HepG2 (cell line): ENCODE measurements around the gene PCGF5. TPM values are rescaled to one million over a fixed set of nuclear protein-coding genes. Genes with fewer than 3 reads are reported as not detected.

Experiments
- ATAC-seq: fragments of 200-7000 bp; cut with Tn5 transposase; 3 replicates; pipeline ENCODE4 v1.9.1; 2020; ENCODE audit warnings: mild to moderate bottlenecking, moderate library complexity
- BruUV-seq: library from RNA; stranded (reverse); fragments of 400-500 nt; replicated peaks from 2 replicates; lab custom pipeline; 2021; lab: Mats Ljungman, UMichigan
- CTCF ChIA-PET: fragments of 300-600 bp; formaldehyde crosslinking; extraction: SDS; loops from one replicate; lab custom pipeline; 2021; ENCODE audit warnings: low total read pairs, inconsistent platforms, low intra/inter-chr PET ratio; lab: Yijun Ruan, JAX
- POLR2A ChIA-PET: fragments of 350-600 bp; sonication (Branson Sonifier 250); formaldehyde crosslinking; loops from one replicate; lab custom pipeline; 2020; ENCODE audit warnings: antibody characterized with exemption, inconsistent platforms; lab: Yijun Ruan, JAX
- DNase-seq: peaks from one replicate; pipeline ENCODE4 v3.0.0-alpha.2; 2015; ENCODE audit warnings: low spot score
- FAIRE-seq: peaks from 3 replicates; lab custom pipeline; 2011; peaks lifted over from hg19 to GRCh38; lab: Jason Lieb, UNC
- H2AFZ ChIP-seq: one replicate; pipeline ENCODE4 v1.6.1; 2011; ENCODE audit warnings: low read length, inconsistent platforms
- H3K27ac ChIP-seq: fragments of 300-600 bp; 3 replicates; pipeline ENCODE4 v1.8.0; 2011; ENCODE audit warnings: mixed run types, mild to moderate bottlenecking, mixed read lengths, low read length, inconsistent platforms; ENCODE audit not compliant: insufficient read depth; ENCODE audit errors: extremely low read length
- H3K27me3 ChIP-seq, 2 experiments: fragments of 200-600 bp in 1 of 2; 2 replicates in 1 of 2; 3 replicates in 1 of 2; pipeline versions ENCODE4 v1.6.0 to v1.8.0; 2011; ENCODE audit warnings: low read length in 2 of 2, mild to moderate bottlenecking in 2 of 2, moderate library complexity in 2 of 2, inconsistent platforms in 1 of 2; ENCODE audit not compliant: insufficient read depth in 2 of 2, control insufficient read depth in 1 of 2
- H3K36me3 ChIP-seq, 2 experiments: fragments of 200-600 bp in 1 of 2; replicated peaks in 1 of 2; 2 replicates in 1 of 2; 3 replicates in 1 of 2; pipeline versions ENCODE4 v1.5.1 to v1.8.0; 2011; ENCODE audit warnings: low read length in 2 of 2, inconsistent platforms in 1 of 2; ENCODE audit not compliant: insufficient read depth in 2 of 2, control insufficient read depth in 1 of 2
- H3K4me1 ChIP-seq: 2 replicates; pipeline ENCODE4 v1.5.1; 2012; ENCODE audit warnings: low read length, inconsistent platforms; ENCODE audit not compliant: insufficient read depth
- H3K4me2 ChIP-seq: 2 replicates; pipeline ENCODE4 v1.6.0; 2011; ENCODE audit warnings: low read depth, low read length, inconsistent platforms
- H3K4me3 ChIP-seq, 3 experiments: fragments of 200-600 bp in 1 of 3; sonication (generic), shearing (Covaris generic) in 1 of 3; replicated peaks in 1 of 3; 2 replicates each; pipeline ENCODE4 v1.5.1; 2011 to 2016; ENCODE audit warnings: low read length in 3 of 3, inconsistent platforms in 2 of 3, low read depth in 2 of 3, mild to moderate bottlenecking in 2 of 3, control low read depth in 1 of 3, mixed read lengths in 1 of 3; ENCODE audit not compliant: insufficient read depth in 1 of 3
- H3K79me2 ChIP-seq: one replicate; pipeline ENCODE4 v1.6.1; 2011; ENCODE audit warnings: low read length, inconsistent platforms; ENCODE audit not compliant: insufficient read depth
- H3K9ac ChIP-seq: 2 replicates; pipeline ENCODE4 v1.6.0; 2011; ENCODE audit warnings: mild to moderate bottlenecking, low read depth, low read length, inconsistent platforms; ENCODE audit not compliant: insufficient read depth
- H3K9me3 ChIP-seq: 2 replicates; pipeline ENCODE4 v1.5.1; 2012; ENCODE audit warnings: mild to moderate bottlenecking, low read length
- H4K20me1 ChIP-seq: 2 replicates; pipeline ENCODE4 v1.6.0; 2011; ENCODE audit warnings: inconsistent platforms, mild to moderate bottlenecking, low read length, moderate library complexity; ENCODE audit not compliant: insufficient read depth
- HDAC1 ChIP-seq: sonication (generic); formaldehyde crosslinking; IDR thresholded peaks from 2 replicates; pipeline ENCODE4 v1.5.1; 2020; ENCODE audit warnings: mild to moderate bottlenecking, missing genetic modification reagents
- IRF2 ChIP-seq: IDR thresholded peaks from 2 replicates; pipeline ENCODE4 v1.6.1; 2018; ENCODE audit warnings: missing genetic modification reagents, missing compliant biosample characterization
- MZF1 ChIP-seq: sonication (generic); formaldehyde crosslinking; IDR thresholded peaks from 2 replicates; pipeline ENCODE4 v1.8.1; 2023; ENCODE audit warnings: mild to moderate bottlenecking, missing genetic modification reagents, borderline replicate concordance
- NAIF1 ChIP-seq: sonication (generic); formaldehyde crosslinking; IDR thresholded peaks from 2 replicates; pipeline ENCODE4 v1.5.0; 2020; ENCODE audit warnings: mild to moderate bottlenecking, missing genetic modification reagents, borderline replicate concordance
- ZBTB7A ChIP-seq: sonication (generic); formaldehyde crosslinking; IDR thresholded peaks from 2 replicates; pipeline ENCODE4 v1.8.0; 2022; ENCODE audit warnings: mild to moderate bottlenecking, missing genetic modification reagents
- ZBTB7B ChIP-seq: sonication (generic); formaldehyde crosslinking; IDR thresholded peaks from 2 replicates; pipeline ENCODE4 v1.4.0; 2020; ENCODE audit warnings: missing genetic modification reagents
- ZNF180 ChIP-seq: sonication (generic); formaldehyde crosslinking; IDR thresholded peaks from 2 replicates; pipeline ENCODE4 v1.4.0; 2020; ENCODE audit warnings: low read depth, missing genetic modification reagents, borderline replicate concordance
- ZNF616 ChIP-seq: sonication (generic); formaldehyde crosslinking; IDR thresholded peaks from 2 replicates; pipeline ENCODE4 v1.5.0; 2020; ENCODE audit warnings: low read depth, mild to moderate bottlenecking, missing genetic modification reagents
- ZNF841 ChIP-seq: sonication (generic); formaldehyde crosslinking; IDR thresholded peaks from 2 replicates; pipeline ENCODE4 v1.8.1; 2023; ENCODE audit warnings: missing genetic modification reagents, borderline replicate concordance
- WGBS: methylation state at CpG from one replicate; pipeline ENCODE4 v1.1.6; 2017; ENCODE audit warnings: low lambda C conversion rate; 5-methylcytosine and 5-hydroxymethylcytosine counted together
- in situ Hi-C: cut with HindIII; loops from 2 replicates; pipeline ENCODE4 v1.10.0; 2017; ENCODE audit warnings: low pct_unique_long_range_greater_than_20kb; ENCODE audit not compliant: extremely low pct_ligation_motif_present
- intact Hi-C: fragments of 100-400 bp; cut with micrococcal nuclease; formaldehyde crosslinking; loops from one replicate; pipeline ENCODE4 v1.10.0; 2022; ENCODE audit not compliant: unreplicated experiment
- polyA plus RNA-seq, 8 experiments: library from polyadenylated mRNA; depleted of rRNA in 3 of 8; stranded (reverse) in 7 of 8; unstranded in 1 of 8; fragments of >200 nt; fragmentation: Illumina TruSeq in 4 of 8; extraction: Trizol in 4 of 8; gene quantifications; 2 replicates each; pipeline versions ENCODE4 v1.2.1 to v1.2.3, GENCODE V29; 2011 to 2016; ENCODE audit warnings: low read depth in 4 of 8, missing spikeins in 1 of 8, mixed read lengths in 1 of 8; ENCODE audit not compliant: insufficient read depth in 1 of 8
- total RNA-seq, 5 experiments: library from RNA; depleted of rRNA; stranded (reverse); fragments of >200 nt; fragmentation: Illumina TruSeq; extraction: Trizol; gene quantifications; 2 replicates each; pipeline ENCODE4 v1.2.3, GENCODE V29; 2016; ENCODE audit warnings: low read depth in 1 of 5
- TF ChIP-seq, protein P1 (sequence below): sonication (generic); formaldehyde crosslinking; conservative IDR thresholded peaks from 2 replicates; pipeline ENCODE4 v1.4.0; 2020; ENCODE audit warnings: missing genetic modification reagents

The PCGF5 gene
- total and polyA plus RNA-seq, 2 of the 13 experiments (the other 11 are each of a cell fraction or from before 2014, with no cell fraction given): 61.3 to 138 TPM

DNA sequence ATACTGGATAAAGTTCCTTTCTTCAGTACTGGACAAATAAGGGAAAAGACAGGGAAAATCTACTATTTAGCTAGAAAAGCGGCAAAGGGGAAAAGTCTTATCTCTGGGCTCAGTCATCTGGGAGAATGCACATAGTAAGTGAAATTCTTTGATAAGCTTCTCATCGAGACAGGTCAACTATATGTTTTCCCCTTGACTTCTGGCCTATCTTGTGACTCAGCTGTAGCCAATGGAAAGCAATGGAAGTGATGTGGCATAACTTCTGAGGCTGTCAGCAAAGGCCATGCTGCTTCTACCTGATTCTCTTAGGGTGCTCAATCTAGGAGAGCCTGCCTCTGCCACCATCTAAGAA, 91.9 kb downstream of the PCGF5 start:
- no peak overlapping the region for H2AFZ ChIP-seq
- no peak for TF ChIP-seq ZNF616
- TF ChIP-seq IRF2 (CRISPR knock-in tag): no peak
- no peak for TF ChIP-seq ZBTB7A (CRISPR knock-in tag)
- TF ChIP-seq ZBTB7B (CRISPR knock-in tag): no peak
- no peak for TF ChIP-seq ZNF841 (CRISPR knock-in tag)
- no peak for TF ChIP-seq HDAC1 (CRISPR knock-in tag)
- TF ChIP-seq, protein P1, sequence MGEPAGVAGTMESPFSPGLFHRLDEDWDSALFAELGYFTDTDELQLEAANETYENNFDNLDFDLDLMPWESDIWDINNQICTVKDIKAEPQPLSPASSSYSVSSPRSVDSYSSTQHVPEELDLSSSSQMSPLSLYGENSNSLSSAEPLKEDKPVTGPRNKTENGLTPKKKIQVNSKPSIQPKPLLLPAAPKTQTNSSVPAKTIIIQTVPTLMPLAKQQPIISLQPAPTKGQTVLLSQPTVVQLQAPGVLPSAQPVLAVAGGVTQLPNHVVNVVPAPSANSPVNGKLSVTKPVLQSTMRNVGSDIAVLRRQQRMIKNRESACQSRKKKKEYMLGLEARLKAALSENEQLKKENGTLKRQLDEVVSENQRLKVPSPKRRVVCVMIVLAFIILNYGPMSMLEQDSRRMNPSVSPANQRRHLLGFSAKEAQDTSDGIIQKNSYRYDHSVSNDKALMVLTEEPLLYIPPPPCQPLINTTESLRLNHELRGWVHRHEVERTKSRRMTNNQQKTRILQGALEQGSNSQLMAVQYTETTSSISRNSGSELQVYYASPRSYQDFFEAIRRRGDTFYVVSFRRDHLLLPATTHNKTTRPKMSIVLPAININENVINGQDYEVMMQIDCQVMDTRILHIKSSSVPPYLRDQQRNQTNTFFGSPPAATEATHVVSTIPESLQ: no peak
- no peak for TF ChIP-seq MZF1 (CRISPR knock-in tag)
- no peak for TF ChIP-seq ZNF180 (CRISPR knock-in tag)
- no peak for TF ChIP-seq NAIF1 (CRISPR knock-in tag)
- TF ChIP-seq, all 625 proteins: peak for 0
- Histone ChIP-seq H3K27ac (no peak overlapping the region), H3K36me3 (no peaks in the 10 kb centered on the region), H4K20me1 (no peaks in the 10 kb centered on the region), H3K79me2 (no peaks in the 10 kb centered on the region), H3K4me3 (no peak overlapping the region), H3K27me3 (no peaks in the 10 kb centered on the region; a peak in 1 of 5 replicates), H3K4me2 (no peak overlapping the region), H3K9ac (no peak overlapping the region), H3K4me1 (no peaks in the 10 kb centered on the region), H3K9me3 (no peaks in the 10 kb centered on the region)
- no TSS peak for BruUV-seq
- ATAC-seq: no peak
- ChIA-PET POLR2A (no interaction called here), CTCF (no interaction called here)
- no peak for FAIRE-seq
- DNase-seq: no peak
- whole genome bisulfite sequencing: 29% methylated on average over 2 of the region's 2 CpGs
- intact Hi-C loops: loop anchor here (10.0 kb wide), 1 partner anchor 242 kb away; no protein-coding TSS in a partner anchor
- in situ Hi-C loops: no loop called here
